ENCODE data around the gene MTCL1.
A peak's percentile ranks its signal among the peaks of the same experiment; 100 is the strongest.

The MTCL1 gene

DNA sequence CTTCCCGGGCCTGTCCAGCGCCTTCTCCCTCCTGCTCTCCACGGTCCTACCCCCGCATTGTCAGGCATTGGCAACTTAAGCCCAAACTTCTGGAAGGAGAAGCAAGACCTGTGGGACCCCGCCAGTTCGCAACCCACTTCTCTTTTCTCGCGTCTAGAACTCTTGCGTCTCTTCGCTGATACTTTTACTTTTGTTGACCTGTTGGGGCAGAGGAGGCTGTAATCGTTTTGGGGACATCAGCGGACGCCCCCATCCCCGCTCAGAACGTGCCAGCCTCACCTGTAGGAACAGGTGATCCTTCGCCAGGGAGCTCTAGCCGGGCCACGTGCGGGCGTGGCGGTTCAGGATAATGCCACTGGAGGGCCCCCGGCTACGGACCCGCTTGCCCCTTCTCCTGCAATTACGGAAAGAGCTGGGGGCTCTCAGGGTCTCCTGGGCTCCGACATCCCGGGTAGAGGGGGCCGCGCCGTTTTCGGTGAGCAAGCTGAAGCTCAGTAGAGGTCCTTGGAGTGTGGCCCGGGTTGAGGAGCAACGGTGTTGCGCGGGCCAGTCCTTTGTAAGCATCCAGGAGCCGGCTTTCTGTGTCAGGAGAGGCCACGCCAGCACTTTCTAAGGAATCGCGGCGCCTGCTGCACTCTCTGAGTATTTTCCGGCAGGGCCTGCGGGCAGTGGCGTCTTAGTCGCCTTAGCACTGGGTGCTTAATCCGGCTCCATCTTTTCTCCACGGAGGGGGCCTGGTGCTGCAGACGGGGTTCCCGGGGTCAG, 1.6 kb downstream of the MTCL1 start:
- TF ChIP-seq, protein P1, sequence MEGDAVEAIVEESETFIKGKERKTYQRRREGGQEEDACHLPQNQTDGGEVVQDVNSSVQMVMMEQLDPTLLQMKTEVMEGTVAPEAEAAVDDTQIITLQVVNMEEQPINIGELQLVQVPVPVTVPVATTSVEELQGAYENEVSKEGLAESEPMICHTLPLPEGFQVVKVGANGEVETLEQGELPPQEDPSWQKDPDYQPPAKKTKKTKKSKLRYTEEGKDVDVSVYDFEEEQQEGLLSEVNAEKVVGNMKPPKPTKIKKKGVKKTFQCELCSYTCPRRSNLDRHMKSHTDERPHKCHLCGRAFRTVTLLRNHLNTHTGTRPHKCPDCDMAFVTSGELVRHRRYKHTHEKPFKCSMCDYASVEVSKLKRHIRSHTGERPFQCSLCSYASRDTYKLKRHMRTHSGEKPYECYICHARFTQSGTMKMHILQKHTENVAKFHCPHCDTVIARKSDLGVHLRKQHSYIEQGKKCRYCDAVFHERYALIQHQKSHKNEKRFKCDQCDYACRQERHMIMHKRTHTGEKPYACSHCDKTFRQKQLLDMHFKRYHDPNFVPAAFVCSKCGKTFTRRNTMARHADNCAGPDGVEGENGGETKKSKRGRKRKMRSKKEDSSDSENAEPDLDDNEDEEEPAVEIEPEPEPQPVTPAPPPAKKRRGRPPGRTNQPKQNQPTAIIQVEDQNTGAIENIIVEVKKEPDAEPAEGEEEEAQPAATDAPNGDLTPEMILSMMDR (IDR thresholded peaks at IDR 0.05; ENCODE audit: unreplicated experiment in 3 of 3): peak; percentile 38 to 42 (median 41)
- Mint-ChIP-seq H3K27me3 (ENCODE audit: low read depth) (peaks cover 54% of the 10 kb centered on the region), H3K4me1 (peaks cover 23% of the 10 kb centered on the region), H3K4me3 (peak overlapping the region; percentile 94 to 98 (median 98)), H3K9me3 (peaks cover 2% of the 10 kb centered on the region), H3K27ac (peak overlapping the region; percentile 16 to 90 (median 27)), H3K36me3 (ENCODE audit: low read depth) (peaks cover 4% of the 10 kb centered on the region)

DNA sequence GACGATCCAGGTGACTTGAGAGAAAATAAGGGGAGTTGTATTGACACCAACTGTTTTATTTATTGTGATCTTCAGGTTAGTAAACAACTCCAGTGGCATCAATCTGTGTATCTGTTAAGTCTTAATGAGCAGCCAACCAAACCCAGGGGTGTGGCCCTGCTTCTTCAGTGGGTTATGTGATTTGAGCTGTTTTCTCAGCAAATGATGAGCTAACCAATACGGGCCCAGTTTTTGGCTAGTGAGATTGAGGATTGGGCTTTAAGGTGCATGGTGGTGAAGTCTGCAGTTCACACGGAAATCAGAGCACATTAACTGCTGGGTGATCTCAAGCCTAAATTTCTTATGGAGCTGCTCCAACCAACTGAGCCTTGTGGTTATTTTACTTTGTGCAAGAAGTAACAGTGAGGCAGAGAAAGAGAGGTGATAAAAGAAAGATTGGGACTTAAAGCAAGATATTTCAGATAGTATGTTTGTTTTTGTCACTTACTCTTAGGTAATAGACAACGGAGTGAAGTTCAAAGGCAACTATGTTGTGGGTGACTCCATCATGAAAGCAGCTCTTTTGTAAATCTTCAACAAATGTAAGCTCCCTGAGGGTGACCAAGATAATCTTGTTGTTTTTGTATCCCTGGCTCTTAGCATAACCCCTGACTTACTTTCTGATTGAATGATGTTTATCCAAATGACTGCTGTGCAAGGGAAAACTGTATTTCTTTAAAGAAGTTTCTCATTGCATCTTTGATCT, 2.4 kb downstream of the MTCL1 start:
- Mint-ChIP-seq H3K4me1 (peaks cover 23% of the 10 kb centered on the region), H3K36me3 (ENCODE audit: low read depth) (peaks cover 4% of the 10 kb centered on the region), H3K9me3 (peaks cover 2% of the 10 kb centered on the region), H3K27ac (no peak overlapping the region), H3K27me3 (ENCODE audit: low read depth) (peaks cover 57% of the 10 kb centered on the region), H3K4me3 (peak overlapping the region; percentile 94 to 98 (median 98))
- TF ChIP-seq, protein P1 (IDR thresholded peaks at IDR 0.05; ENCODE audit: unreplicated experiment in 3 of 3): no peak

DNA sequence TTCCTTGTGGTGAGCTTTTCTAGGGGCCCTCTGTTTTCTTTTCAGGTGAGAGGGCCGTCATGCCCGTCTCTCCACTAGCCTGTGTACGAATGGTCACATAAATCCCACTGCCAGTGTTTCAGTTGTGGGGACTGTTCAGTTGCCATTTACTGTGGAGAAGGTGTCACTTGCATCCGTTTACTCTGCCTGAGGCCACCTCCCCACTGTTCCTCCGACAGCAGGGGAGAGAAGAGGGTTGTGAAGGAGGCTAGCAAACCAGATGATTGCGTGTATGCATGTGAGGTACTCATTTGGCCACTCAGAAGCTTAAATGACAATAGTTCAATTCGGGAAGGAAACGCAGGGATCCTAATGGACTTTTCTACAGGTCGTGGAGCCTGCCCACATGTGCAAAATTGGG, 3.3 kb downstream of the MTCL1 start:
- peaks cover 4% of the 10 kb centered on the region for H3K36me3 Mint-ChIP-seq (ENCODE audit: low read depth)
- peaks cover 48% of the 10 kb centered on the region for H3K27me3 Mint-ChIP-seq (ENCODE audit: low read depth)
- H3K9me3 Mint-ChIP-seq: peaks cover 2% of the 10 kb centered on the region
- H3K4me3 Mint-ChIP-seq: peak overlapping the region in 2 of 3 experiments; percentile 94 to 98
- peaks cover 15% of the 10 kb centered on the region for H3K4me1 Mint-ChIP-seq
- TF ChIP-seq, protein P1 (IDR thresholded peaks at IDR 0.05; ENCODE audit: unreplicated experiment in 3 of 3): no peak
- H3K27ac Mint-ChIP-seq: no peak overlapping the region

DNA sequence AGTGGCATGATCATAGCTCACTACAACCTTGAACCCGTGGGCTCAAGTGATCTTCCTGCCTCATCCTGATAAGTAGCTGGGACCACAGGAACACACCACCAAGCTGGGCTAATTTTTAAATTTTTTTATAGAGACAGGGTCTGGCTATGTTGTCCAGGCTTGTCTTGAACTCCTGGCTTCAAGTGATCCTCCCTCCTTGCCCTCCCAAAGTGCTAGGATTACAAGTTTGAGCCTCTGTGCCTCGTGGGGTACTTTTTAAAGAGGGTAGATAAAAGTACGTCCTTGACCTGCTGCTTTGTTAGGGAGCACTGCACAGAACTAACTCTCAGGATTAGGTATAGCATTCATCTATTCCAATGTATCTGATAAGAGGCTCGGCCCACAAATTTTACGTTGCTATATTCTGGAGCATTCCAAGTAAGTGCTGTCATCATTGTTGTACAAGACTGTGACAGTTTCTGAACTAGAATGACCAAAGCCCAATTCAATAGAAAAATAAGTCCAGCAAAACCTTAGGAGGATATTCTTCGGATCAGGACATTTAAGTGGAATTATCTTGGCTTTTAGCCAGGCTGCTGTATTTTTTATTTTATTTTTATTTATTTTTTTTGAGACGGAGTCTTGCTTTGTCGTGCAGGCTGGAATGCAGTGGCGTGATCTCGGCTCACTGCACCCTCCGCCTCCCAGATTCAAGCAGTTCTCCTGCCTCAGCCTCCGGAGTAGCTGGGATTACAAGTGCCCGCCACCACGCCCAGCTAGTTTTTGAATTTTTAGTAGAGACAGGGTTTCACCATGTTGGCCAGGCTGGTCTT, 4.1 kb downstream of the MTCL1 start:
- peak overlapping the region in 1 of 3 experiments; percentile 51 for H3K4me3 Mint-ChIP-seq
- TF ChIP-seq, protein P1 (IDR thresholded peaks at IDR 0.05; ENCODE audit: unreplicated experiment in 3 of 3): no peak
- H3K36me3 Mint-ChIP-seq (ENCODE audit: low read depth): peaks cover 8% of the 10 kb centered on the region
- H3K27ac Mint-ChIP-seq: no peak overlapping the region
- H3K27me3 Mint-ChIP-seq (ENCODE audit: low read depth): peaks cover 40% of the 10 kb centered on the region
- H3K9me3 Mint-ChIP-seq: peaks cover 2% of the 10 kb centered on the region
- H3K4me1 Mint-ChIP-seq: peaks cover 7% of the 10 kb centered on the region

DNA sequence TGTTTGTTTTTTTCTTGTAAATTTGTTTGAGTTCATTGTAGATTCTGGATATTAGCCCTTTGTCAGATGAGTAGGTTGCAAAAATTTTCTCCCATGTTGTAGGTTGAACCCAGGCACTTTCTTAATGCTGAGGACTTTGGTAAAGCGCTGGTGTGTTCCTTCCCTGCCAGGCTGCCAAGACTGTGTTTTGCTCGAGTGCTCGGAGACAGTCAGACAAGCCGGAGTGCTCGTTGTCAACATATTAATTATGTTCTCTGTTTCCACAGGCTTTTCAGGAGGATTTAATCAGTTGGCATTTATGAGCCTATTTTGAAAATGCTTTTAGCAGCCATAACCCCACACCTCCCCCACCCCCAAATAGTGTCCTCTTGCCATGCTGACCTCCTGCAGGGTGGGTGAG, 6.4 kb downstream of the MTCL1 start:
- H3K27me3 Mint-ChIP-seq (ENCODE audit: low read depth): peaks cover 34% of the 10 kb centered on the region
- H3K4me3 Mint-ChIP-seq: no peak overlapping the region
- H3K9me3 Mint-ChIP-seq: peaks cover 4% of the 10 kb centered on the region
- H3K36me3 Mint-ChIP-seq (ENCODE audit: low read depth): peaks cover 9% of the 10 kb centered on the region
- TF ChIP-seq, protein P1 (IDR thresholded peaks at IDR 0.05; ENCODE audit: unreplicated experiment in 3 of 3): no peak
- H3K27ac Mint-ChIP-seq: no peak overlapping the region
- peaks cover 4% of the 10 kb centered on the region for H3K4me1 Mint-ChIP-seq
